Stimulated activated CD4-positive, alpha-beta T cell treated with anti-CD3 and anti-CD28 coated beads, Interleukin-4, amount 100 ng/mL, for 48 hours (primary cell): ENCODE results near the gene PEX1.
"Not testable (repeated sequence)": the region's sequence is repeated elsewhere in the genome, so short reads cannot be mapped to it uniquely, and the experiment has no call there.

Source experiments
- DNase-seq, 2 donors: peaks; one replicate each; pipeline ENCODE4 v3.0.0-alpha.2; 2020; ENCODE audit warnings: low read depth in 2 of 2

The PEX1 gene

GRCh38 chr7:92460510-92460909 is 67.8 kb downstream of the PEX1 start:
- no peak for DNase-seq

DNA sequence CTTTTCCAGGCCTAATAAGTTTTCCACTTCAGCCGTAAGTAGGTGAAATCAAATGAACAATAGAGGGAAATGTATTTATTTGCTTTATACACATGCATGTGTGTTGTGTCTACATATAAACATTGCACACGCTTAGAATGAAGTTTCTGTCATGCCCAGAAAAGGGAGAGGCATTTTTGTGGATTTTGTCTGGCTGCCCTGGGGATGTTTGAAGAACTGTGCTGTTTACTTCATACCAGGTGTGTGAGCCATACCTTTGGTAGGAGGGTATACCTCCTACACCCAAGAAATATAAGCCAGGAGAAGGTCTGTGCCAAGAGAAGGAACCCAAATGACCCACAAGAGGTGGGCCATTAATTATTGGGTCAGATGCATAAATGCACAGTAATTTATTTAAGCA is 68.2 kb downstream of the PEX1 start:
- DNase-seq = no peak

- DNase-seq = no peak
These were observed 72.1 kb downstream of the PEX1 start for GRCh38 chr7:92456236-92456635.

- no peak for DNase-seq
These were observed 76.7 kb downstream of the PEX1 start for GRCh38 chr7:92451645-92452044.

- DNase-seq = peak; percentile 16 to 23
These were observed 80.0 kb downstream of the PEX1 start for GRCh38 chr7:92448205-92448747.

DNA sequence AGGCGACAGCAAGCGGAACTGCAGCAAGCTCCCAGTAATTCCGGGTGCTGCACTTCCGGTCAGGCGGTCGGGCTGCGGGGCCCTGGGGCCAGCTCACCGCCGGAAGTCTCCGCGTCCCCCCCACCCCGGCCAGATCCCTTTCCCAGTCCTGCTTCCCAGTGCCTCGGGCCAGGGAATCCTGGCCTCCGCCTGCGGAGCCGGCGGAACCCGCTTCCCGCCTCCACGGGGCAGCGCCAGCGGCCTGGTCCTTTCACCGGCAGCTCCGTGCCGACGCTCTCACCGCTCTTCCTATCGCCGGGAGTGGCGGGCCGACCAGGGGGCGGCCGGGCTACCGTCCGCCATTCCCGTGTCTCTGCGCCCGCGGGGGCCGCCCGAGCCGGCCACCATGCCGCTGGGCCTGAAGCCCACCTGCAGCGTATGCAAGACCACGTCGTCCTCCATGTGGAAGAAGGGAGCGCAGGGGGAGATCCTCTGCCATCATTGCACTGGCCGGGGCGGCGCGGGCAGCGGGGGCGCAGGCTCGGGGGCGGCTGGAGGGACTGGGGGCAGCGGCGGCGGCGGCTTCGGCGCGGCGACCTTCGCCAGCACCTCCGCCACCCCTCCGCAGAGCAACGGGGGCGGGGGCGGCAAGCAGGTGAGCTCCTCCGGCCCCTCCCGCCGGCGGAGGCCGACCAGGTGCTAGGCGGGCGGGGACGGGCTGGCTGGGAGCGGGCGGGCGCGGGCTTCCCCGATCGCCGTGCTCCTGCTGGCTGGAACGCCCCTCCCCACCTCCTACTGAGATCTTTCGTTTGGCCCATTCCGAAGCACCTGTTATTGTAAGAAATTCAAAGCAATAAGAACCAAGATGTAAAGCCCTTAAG is 80.7 kb downstream of the PEX1 start, which contains the start of gene GATAD1:
TSS of gene GATAD1 (plus strand) at position 138 of the 860 bp plus-strand sequence. CDS start at position 386, 248 bp downstream.
- peak; percentile 69 to 76 for DNase-seq

- no peak for DNase-seq
These were observed 81.4 kb downstream of the PEX1 start for GRCh38 chr7:92446869-92447344.

GRCh38 chr7:92442720-92443119 is 85.6 kb downstream of the PEX1 start:
- DNase-seq = not testable (repeated sequence)

GRCh38 chr7:92437956-92438491 is 90.3 kb downstream of the PEX1 start:
- DNase-seq = no peak
